NCI-H1436 (cell line): Measurements from ENCODE around the gene RAB31.

ENCODE experiments used
- DNase-seq: peaks from one replicate; lab custom pipeline; 2025; lab: John Stamatoyannopoulos, UW

RAB31 gene

GRCh38 chr18:9694174-9694573 is 13.9 kb upstream of the RAB31 start:
- DNase-seq, result no peak

DNA sequence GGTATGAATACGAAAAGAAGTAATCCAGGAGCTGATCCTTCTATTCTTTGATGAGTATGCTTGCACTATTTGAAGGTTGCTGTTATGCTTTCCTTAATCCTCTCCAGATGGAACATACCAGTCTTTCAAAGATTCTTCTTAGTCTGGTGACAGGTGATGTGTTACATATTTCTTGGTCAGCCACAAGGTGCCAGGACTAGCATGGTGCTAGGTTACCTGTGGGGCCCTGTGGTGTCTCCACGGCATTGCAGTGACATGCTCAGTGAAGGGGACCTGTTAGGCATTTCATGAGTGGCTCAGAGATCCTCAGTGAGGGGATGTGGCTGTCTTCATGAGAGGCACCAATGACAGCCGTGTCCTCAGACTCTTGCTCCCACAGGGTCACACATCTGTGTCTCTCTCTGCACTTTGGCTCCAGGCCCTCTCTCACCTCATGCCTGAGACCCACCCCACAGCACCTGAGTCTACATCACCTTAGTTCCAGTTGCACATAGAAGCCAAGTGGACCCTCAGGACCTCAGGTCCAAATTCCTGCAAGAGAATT is 13.1 kb upstream of the RAB31 start:
- DNase-seq, result no peak

DNA sequence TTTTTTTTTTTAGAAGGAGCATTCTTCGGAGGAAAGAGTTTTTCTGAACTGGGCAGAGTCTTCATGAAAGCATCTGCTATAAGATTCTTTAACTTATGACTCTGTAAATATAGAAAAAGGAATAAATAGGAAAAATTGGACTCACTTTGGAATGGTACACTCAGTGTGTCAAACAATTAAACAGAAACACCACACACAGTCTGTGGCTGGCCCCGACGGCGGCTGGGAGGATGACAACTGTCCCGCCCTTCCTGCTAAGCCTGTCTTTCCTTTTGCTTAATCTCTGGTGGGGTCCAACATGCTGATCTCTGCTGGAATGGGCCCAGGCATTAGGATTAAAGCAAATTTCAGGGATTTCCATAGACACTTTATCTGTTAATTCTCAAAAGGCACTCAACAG is 12.5 kb upstream of the RAB31 start:
- no peak for DNase-seq

DNA sequence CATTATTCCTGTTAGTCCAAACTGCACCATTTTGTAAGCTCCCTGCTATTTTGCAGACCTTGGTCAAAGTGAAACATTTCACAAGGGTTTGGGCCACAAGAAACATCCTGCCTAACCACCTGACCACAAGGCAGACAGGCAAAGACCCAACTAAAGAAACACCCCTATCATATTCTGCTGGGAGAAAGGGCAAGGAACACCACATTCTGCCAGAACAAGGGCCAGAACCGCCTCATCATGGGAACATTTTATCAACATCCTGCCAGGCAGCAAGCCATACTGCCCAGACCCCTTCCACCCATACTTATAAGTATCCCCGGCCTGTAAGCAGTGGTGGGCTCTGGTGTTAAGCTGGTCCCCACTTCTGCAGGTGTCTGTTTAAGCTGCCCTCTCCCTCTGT is 12.0 kb upstream of the RAB31 start:
- no peak for DNase-seq

GRCh38 chr18:9696701-9697100 is 11.4 kb upstream of the RAB31 start:
- DNase-seq, result no peak

GRCh38 chr18:9697121-9697520 is 11.0 kb upstream of the RAB31 start:
- DNase-seq, result no peak

DNA sequence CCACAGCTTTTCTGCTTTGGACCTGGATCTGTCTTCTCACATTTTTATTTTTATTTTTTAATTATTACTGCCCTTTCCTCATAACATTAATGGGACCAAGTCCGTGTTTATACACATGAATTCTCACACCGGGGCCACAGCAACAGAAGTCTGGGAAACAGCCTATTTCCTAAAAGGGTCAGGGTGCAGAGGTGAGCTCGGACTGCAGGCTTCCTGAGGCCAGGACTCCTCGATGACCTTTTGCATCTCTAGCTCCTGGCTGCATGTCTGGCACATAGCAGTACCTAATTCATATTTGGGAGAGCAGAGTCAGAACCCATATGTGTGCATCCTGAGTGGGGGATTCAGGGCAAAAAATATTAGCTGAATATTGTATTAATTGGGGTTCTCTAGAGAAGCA is 9.6 kb upstream of the RAB31 start:
- DNase-seq, result no peak

GRCh38 chr18:9700261-9700796 is 7.8 kb upstream of the RAB31 start:
- DNase-seq, result no peak

GRCh38 chr18:9701609-9702349 is 6.3 kb upstream of the RAB31 start:
- no peak for DNase-seq

GRCh38 chr18:9704233-9705118 is 3.6 kb upstream of the RAB31 start:
- no peak for DNase-seq

- DNase-seq, result no peak
Observed at GRCh38 chr18:9705183-9705829, 2.8 kb upstream of the RAB31 start.

DNA sequence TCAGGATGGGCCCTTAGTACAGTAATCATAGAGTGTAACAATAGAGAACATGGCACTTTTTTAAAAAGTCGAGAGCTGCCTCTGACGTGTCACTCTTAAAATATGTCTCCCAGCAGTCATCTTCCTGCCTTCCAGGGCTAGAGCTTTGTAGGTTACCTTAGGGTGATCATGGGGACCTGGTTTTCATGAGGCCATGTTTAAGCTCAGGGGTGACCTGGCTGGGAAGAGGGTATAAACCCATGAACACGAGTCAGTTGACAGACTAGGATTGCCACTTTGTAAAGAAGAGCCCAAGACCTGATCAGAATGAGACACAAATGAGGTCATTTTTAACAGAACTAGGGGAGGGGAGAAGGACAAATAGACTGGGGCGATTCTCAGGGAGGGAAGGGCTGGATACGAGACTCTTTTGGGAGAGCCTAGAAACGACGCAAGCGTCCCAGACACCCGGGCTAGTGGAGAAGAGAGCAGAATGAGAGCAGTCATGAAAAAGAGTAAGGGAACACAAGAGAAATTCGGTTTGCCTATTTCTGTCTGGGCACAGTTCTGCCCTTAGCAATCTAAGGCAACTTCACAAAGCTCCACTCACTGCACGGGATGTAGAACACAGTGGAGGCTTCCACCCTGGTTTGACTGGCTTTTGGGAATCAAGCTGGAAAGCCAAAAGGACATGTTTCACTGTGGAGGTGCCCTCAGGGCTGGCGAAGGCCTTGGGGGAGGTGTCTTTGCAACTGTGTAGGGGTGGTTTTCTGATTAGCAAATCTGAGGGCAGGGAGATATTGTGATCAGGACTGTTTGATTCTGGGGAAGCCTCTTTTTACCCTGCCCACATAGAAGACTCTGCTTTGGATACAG is 1.8 kb upstream of the RAB31 start:
- DNase-seq, result no peak

GRCh38 chr18:9707381-9708056 is 582 bp upstream of the RAB31 start:
- no peak for DNase-seq

DNA sequence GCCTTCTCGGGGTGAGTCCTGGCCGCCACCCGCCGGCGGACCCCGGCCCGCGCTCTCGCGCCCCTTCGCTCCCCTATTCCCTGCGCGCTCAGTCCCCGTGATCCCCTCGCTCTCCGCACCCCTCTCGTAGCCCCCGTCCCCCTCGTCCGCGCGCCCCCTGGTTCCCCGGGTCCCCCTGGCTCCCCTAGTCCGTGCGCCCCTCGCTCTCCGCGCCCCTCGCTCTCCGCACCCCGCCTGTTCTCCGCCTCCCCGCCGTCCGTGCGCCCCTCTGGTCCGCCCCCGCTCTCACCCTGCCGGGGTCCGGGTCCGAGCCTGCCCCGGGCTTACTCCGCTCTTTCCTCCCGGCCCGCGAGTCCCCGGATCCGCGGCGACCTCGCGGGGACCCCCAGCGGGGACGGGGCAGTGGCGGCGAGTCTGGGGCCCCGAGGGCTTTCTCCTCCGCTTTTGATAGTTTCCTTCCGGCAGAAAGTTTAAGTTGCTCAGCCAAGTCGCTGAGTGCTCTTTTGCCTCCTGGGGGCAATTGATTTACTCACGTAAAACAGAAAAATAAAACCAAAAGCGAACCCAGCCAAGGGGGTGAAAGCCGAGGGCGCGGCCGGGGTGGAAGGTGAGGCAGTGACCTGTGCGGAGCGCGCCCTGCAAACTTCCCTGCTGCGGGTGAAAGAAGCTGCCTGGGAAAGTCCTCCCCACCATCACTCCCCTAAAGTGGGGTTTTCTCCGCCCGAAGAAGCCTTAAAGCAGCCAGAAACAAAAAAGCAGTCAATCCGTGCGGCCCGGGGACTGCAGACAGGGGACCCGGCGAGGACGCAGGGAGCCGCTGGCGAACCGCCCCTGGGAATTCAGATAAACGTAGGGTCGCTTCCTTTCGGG is 568 bp downstream of the RAB31 start:
- DNase-seq, result no peak

DNA sequence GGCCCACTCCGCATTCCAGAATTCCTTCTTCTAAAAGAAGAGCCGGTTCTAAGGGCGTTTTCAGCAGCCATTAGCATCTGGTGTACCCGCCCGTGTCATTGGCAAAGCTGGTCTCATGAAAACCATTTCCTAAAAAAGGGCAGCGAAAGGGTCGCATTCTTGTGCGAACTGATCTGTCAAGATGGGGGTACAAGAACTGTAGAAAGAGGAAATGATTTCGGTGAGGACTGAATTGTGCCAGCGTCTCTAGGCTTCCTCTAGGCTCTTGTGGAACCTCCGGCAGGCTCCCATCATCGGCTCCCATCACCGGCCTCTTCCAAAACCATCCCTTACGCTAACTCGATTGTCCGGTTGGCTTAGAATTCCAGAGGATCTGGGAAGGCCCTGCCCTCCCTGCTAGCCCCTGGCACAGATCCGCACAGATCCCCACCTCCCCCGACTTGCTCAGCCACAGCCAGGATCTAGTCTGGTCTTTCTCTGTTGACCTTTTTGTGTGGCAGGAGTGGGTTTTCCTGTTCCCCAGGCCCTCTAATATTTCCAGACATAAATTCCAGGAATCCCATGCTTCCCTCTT is 1.3 kb downstream of the RAB31 start:
- DNase-seq, result no peak

GRCh38 chr18:9710037-9710436 is 1.9 kb downstream of the RAB31 start:
- no peak for DNase-seq

DNA sequence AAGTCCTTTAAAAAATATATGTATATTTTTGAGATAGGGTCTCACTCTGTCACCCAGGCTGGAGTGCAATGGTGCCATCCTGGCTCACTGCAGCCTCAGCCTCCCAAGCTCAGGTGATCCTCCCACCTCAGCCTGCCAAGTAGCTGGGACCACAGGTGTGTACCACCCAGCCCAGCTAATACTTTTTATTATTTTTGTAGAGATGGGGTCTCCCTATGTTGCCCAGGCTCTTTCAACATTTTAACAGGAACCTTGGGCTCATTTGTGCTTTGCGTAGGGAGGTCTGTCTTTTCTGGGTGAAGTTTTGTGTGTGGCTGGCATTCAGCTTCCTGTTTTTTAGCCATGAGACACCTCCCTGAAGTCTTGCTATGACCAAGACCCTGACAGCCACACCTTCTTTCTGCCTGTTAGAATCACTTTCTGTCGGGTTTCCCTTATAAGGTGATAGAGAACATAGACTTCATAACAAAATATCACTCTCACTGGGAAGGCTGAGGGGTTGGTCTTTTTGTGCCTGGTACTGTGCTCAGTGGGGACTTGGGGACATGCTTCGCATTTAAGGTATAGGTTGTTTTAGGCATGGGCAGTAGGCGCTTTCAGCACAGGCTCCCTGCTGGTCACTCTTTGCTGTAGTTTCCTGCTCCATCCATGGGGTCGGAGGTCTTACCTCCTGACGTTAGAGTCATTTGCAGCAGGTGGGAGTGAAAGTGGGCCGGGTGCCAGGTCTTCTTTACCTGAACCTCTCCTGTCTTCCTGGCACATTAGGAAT is 3.4 kb downstream of the RAB31 start:
- DNase-seq, result no peak

GRCh38 chr18:9712130-9712577 is 4.1 kb downstream of the RAB31 start:
- no peak for DNase-seq

- DNase-seq, result no peak
Observed at GRCh38 chr18:9712611-9713010, 4.5 kb downstream of the RAB31 start.
